ENCODE measurements around the gene VPS13C.

The VPS13C gene

DNA sequence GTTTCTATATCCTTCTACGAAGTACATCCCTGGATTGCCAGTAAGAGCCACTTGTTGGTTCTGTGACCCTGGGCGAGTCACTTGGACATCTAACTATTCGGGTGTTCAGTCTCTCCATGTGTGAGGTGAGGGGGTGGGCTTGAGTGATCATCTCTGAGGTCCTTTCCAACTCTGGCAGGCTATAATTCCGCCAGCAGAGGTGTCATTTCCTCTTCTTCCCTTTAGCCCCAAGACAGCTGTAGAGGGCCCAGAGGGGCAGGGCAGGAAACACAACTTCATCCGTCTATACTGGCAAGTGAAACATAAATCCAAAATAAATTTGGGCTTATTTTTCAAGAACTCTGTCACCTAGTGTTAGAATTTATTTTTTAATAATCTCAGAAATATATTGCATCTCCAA lies 44.6 kb upstream of the VPS13C start:
- Histone ChIP-seq H3K27me3 (ENCODE audit: insufficient read depth, low read length) (no peaks in the 10 kb centered on the region), H3K36me3 (ENCODE audit: insufficient read depth, low read length) (no peaks in the 10 kb centered on the region), H3K9me3 (ENCODE audit: low read length) (no peaks in the 10 kb centered on the region), H3K79me2 (ENCODE audit: insufficient read depth, low read length) (no peaks in the 10 kb centered on the region), H4K20me1 (ENCODE audit: insufficient read depth, low read length) (no peaks in the 10 kb centered on the region), H3K9ac (ENCODE audit: low read length) (no peak overlapping the region), H3K4me3 (ENCODE audit: low read depth, low read length, poor library complexity, severe bottlenecking) (no peak overlapping the region), H3K4me1 (ENCODE audit: insufficient read depth, low read length, severe bottlenecking) (no peaks in the 10 kb centered on the region), H3K27ac (ENCODE audit: low read depth, low read length, poor library complexity, severe bottlenecking) (no peak overlapping the region), H3K9me2 (ENCODE audit: low read depth, low read length) (no peaks in the 10 kb centered on the region), H2AFZ (ENCODE audit: low read length) (no peak overlapping the region), H3K4me2 (ENCODE audit: low read length) (no peak overlapping the region), H3F3A (ENCODE audit: insufficient read depth, low read length) (no peaks in the 10 kb centered on the region)
- TF ChIP-seq CTCF (IDR thresholded peaks at IDR 0.05; ENCODE audit: low read length) (no peak), EZH2 (IDR thresholded peaks at IDR 0.05; ENCODE audit: borderline replicate concordance, low read length) (no peak)

- Histone ChIP-seq H4K20me1 (ENCODE audit: insufficient read depth, low read length) (no peaks in the 10 kb centered on the region), H3K36me3 (ENCODE audit: insufficient read depth, low read length) (no peaks in the 10 kb centered on the region), H3K9ac (ENCODE audit: low read length) (no peak overlapping the region), H2AFZ (ENCODE audit: low read length) (no peak overlapping the region), H3K27ac (ENCODE audit: low read depth, low read length, poor library complexity, severe bottlenecking) (no peak overlapping the region), H3K79me2 (ENCODE audit: insufficient read depth, low read length) (no peaks in the 10 kb centered on the region), H3K9me3 (ENCODE audit: low read length) (no peaks in the 10 kb centered on the region), H3F3A (ENCODE audit: insufficient read depth, low read length) (no peaks in the 10 kb centered on the region), H3K9me2 (ENCODE audit: low read depth, low read length) (no peaks in the 10 kb centered on the region), H3K4me2 (ENCODE audit: low read length) (no peak overlapping the region), H3K27me3 (ENCODE audit: insufficient read depth, low read length) (no peaks in the 10 kb centered on the region), H3K4me3 (ENCODE audit: low read depth, low read length, poor library complexity, severe bottlenecking) (no peak overlapping the region), H3K4me1 (ENCODE audit: insufficient read depth, low read length, severe bottlenecking) (no peaks in the 10 kb centered on the region)
- TF ChIP-seq EZH2 (IDR thresholded peaks at IDR 0.05; ENCODE audit: borderline replicate concordance, low read length): no peak
- TF ChIP-seq CTCF (IDR thresholded peaks at IDR 0.05; ENCODE audit: low read length): no peak
Measured at GRCh38 chr15:62104401-62104800, 44.2 kb upstream of the VPS13C start.

DNA sequence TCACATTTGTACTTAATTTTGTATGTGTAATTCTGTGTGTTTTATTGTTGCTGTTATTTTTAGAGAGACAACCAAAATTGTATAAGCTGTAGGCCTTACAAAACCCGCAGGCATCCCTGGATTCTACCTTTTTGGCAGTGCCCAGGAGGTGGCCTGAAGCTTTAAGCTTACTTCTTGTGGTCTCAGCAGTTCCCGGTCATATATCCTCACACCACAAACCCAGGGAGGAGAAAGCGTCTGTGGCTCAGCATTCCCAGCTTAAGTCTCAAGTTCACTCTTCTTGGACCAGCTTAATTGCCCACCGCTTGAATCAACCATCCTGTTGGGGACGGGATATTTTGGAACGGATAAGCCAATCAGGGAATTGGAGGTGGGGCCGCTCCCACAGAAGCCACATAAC lies 43.2 kb upstream of the VPS13C start:
- Histone ChIP-seq H3K36me3 (ENCODE audit: insufficient read depth, low read length) (no peaks in the 10 kb centered on the region), H3K27ac (ENCODE audit: low read depth, low read length, poor library complexity, severe bottlenecking) (no peak overlapping the region), H3K27me3 (ENCODE audit: insufficient read depth, low read length) (no peaks in the 10 kb centered on the region), H4K20me1 (ENCODE audit: insufficient read depth, low read length) (no peaks in the 10 kb centered on the region), H3K4me3 (ENCODE audit: low read depth, low read length, poor library complexity, severe bottlenecking) (no peak overlapping the region), H3K9ac (ENCODE audit: low read length) (no peak overlapping the region), H3K4me2 (ENCODE audit: low read length) (no peak overlapping the region), H3F3A (ENCODE audit: insufficient read depth, low read length) (no peaks in the 10 kb centered on the region), H2AFZ (ENCODE audit: low read length) (no peak overlapping the region), H3K79me2 (ENCODE audit: insufficient read depth, low read length) (no peaks in the 10 kb centered on the region), H3K9me3 (ENCODE audit: low read length) (no peaks in the 10 kb centered on the region), H3K9me2 (ENCODE audit: low read depth, low read length) (no peaks in the 10 kb centered on the region), H3K4me1 (ENCODE audit: insufficient read depth, low read length, severe bottlenecking) (no peaks in the 10 kb centered on the region)
- TF ChIP-seq EZH2 (IDR thresholded peaks at IDR 0.05; ENCODE audit: borderline replicate concordance, low read length) (no peak), CTCF (IDR thresholded peaks at IDR 0.05; ENCODE audit: low read length) (no peak)

All from OCI-LY1 (cell line).